ENCODE measurements around the gene GJA5.

The GJA5 gene

GRCh38 chr1:147729315-147729714 lies 31.1 kb downstream of the GJA5 start:
- no peak for DNase-seq (ENCODE audit: low read depth)

GRCh38 chr1:147726168-147726567 lies 34.2 kb downstream of the GJA5 start:
- no peak for DNase-seq (ENCODE audit: low read depth)

GRCh38 chr1:147725685-147726084 lies 34.7 kb downstream of the GJA5 start:
- no peak for DNase-seq (ENCODE audit: low read depth)

GRCh38 chr1:147723691-147724323 lies 36.6 kb downstream of the GJA5 start:
- DNase-seq (ENCODE audit: low read depth), result no peak

GRCh38 chr1:147722124-147722523 lies 38.3 kb downstream of the GJA5 start:
- DNase-seq (ENCODE audit: low read depth), result no peak

GRCh38 chr1:147721716-147722115 lies 38.7 kb downstream of the GJA5 start:
- no peak for DNase-seq (ENCODE audit: low read depth)

- DNase-seq (ENCODE audit: low read depth), result no peak
Observed at GRCh38 chr1:147720557-147720956, 39.8 kb downstream of the GJA5 start.

GRCh38 chr1:147719711-147720225 lies 40.6 kb downstream of the GJA5 start:
- DNase-seq (ENCODE audit: low read depth), result no peak

- no peak for DNase-seq (ENCODE audit: low read depth)
Observed at GRCh38 chr1:147719029-147719698, 41.2 kb downstream of the GJA5 start.

GRCh38 chr1:147717706-147718097 lies 42.7 kb downstream of the GJA5 start:
- DNase-seq (ENCODE audit: low read depth), result no peak

GRCh38 chr1:147717051-147717705 lies 43.2 kb downstream of the GJA5 start:
- DNase-seq (ENCODE audit: low read depth), result no peak

- no peak for DNase-seq (ENCODE audit: low read depth)
Observed at GRCh38 chr1:147712605-147713004, 47.8 kb downstream of the GJA5 start.
